ENCODE measurements around the gene IGLON5. TPM values are rescaled to one million over a fixed set of nuclear protein-coding genes. Genes with fewer than 3 reads are reported as not detected.
A peak's percentile ranks its signal among the peaks of the same experiment; 100 is the strongest.

Gene IGLON5
- total and polyA plus RNA-seq, 8 donors = 1.0 to 4.1 (median 2.3) TPM; not detected in 2

DNA sequence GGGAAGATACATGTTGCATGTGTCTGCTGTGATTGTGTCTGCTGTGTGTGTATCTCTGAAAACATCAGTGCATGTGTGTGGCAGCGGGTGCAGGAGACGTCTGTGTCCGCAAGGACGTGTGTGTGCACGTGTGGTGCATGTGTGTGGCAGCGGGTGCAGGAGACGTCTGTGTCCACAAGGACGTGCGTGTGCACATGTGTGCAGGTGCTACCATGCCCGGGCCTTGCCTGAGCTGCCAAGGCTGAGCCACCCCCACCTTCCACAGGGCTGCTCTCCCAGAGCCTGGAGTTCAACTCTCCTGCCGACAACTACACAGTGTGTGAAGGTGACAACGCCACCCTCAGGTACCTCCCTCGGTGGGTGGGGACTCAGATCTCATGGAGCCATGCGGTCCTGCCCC, 10.4 kb downstream of the IGLON5 start:
- DNase-seq (no peak), ATAC-seq (no peak)
- no peak overlapping the region for H3K27ac ChIP-seq
- TF ChIP-seq, protein P1, sequence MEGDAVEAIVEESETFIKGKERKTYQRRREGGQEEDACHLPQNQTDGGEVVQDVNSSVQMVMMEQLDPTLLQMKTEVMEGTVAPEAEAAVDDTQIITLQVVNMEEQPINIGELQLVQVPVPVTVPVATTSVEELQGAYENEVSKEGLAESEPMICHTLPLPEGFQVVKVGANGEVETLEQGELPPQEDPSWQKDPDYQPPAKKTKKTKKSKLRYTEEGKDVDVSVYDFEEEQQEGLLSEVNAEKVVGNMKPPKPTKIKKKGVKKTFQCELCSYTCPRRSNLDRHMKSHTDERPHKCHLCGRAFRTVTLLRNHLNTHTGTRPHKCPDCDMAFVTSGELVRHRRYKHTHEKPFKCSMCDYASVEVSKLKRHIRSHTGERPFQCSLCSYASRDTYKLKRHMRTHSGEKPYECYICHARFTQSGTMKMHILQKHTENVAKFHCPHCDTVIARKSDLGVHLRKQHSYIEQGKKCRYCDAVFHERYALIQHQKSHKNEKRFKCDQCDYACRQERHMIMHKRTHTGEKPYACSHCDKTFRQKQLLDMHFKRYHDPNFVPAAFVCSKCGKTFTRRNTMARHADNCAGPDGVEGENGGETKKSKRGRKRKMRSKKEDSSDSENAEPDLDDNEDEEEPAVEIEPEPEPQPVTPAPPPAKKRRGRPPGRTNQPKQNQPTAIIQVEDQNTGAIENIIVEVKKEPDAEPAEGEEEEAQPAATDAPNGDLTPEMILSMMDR (IDR thresholded peaks at IDR 0.05) = no peak
- no peaks in the 10 kb centered on the region for H3K36me3 ChIP-seq
- H3K9me3 ChIP-seq = no peaks in the 10 kb centered on the region
- peaks cover 3 to 64% of the 10 kb centered on the region in 2 donors for H3K27me3 ChIP-seq
- no peak overlapping the region for H3K4me3 ChIP-seq
- intact Hi-C loops (cut with DNase I) = no loop called here
- no peaks in the 10 kb centered on the region for H3K4me1 ChIP-seq

DNA sequence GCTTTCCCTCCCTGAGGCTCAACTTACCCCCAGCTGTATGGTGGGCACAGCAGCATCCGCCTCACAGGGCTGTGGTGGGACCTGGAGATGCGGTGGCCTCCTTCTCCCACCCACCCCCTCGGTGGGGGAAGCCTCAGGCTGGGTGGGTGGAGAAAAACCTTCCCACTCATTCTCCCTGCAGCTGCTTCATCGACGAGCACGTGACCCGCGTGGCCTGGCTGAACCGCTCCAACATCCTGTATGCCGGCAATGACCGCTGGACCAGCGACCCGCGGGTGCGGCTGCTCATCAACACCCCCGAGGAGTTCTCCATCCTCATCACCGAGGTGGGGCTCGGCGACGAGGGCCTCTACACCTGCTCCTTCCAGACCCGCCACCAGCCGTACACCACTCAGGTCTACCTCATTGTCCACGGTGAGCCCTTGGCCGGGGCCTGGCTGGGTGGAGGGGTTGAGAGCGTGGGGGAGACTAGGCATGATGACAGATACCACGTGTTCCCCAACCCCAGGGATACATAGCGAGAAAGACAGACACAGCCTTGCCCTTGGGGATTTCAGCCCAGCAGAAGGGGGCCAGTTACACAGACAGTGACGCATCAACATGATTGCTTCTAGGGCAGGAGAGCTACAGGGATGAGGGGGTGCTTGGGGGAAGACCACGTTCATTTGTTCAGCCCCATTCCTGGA, 12.2 kb downstream of the IGLON5 start:
- H3K4me1 ChIP-seq = peaks cover 4 to 12% of the 10 kb centered on the region in 2 donors
- H3K9me3 ChIP-seq = no peaks in the 10 kb centered on the region
- H3K36me3 ChIP-seq = no peaks in the 10 kb centered on the region
- TF ChIP-seq, protein P1 (IDR thresholded peaks at IDR 0.05) = no peak
- peaks cover 20 to 74% of the 10 kb centered on the region in 2 donors for H3K27me3 ChIP-seq
- H3K4me3 ChIP-seq = no peak overlapping the region
- ATAC-seq (no peak), DNase-seq (peak in 1 of 4 donors; percentile 64)
- intact Hi-C loops (cut with DNase I) = no loop called here
- H3K27ac ChIP-seq = no peak overlapping the region

GRCh38 chr19:51324167-51324481, 12.7 kb downstream of the IGLON5 start:
- Histone ChIP-seq H3K4me1 (peaks cover 4 to 12% of the 10 kb centered on the region in 2 donors), H3K36me3 (no peaks in the 10 kb centered on the region), H3K4me3 (no peak overlapping the region), H3K9me3 (no peaks in the 10 kb centered on the region), H3K27ac (no peak overlapping the region), H3K27me3 (peaks cover 22 to 79% of the 10 kb centered on the region in 2 donors)
- DNase-seq = no peak
- intact Hi-C loops (cut with DNase I) = no loop called here
- TF ChIP-seq, protein P1 (IDR thresholded peaks at IDR 0.05) = no peak
- no peak for ATAC-seq

DNA sequence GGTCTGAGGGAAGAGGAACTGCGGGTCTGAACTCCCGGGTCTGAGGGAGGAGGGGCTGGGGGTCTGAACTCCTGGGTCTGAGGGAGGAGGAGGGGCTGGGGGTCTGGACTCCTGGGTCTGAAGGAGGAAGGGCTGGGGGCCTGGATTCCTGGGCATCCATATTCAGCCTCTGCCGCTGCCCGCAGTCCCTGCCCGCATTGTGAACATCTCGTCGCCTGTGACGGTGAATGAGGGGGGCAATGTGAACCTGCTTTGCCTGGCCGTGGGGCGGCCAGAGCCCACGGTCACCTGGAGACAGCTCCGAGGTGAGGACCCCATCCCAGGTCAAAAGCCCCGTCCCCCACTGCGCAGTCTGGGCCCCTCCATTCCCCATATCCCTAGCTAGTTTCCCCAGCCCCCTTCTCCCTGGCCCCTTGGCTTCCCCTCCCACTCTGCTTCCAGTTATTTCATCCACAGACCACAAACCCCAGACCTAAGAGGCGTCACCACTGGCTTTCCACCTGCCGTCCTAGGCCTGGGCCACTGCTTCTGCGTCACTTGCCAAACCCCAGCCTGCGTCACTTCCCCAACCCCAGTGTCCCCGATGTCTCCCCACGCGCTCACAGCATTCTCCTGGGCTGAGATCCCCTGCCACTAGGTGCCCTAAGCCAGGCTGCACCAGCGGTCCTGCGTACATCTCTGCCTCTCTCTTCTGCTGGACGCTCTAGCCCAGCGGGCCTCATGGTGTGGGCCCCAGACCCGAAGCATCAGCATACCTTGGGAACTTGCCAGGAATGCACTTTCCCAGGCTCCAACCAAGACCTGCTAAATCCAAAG, 13.9 kb downstream of the IGLON5 start:
- no peak overlapping the region for H3K4me3 ChIP-seq
- TF ChIP-seq, protein P1 (IDR thresholded peaks at IDR 0.05) = no peak
- no peaks in the 10 kb centered on the region for H3K36me3 ChIP-seq
- no peaks in the 10 kb centered on the region for H3K9me3 ChIP-seq
- ATAC-seq (no peak), DNase-seq (no peak)
- H3K27ac ChIP-seq = no peak overlapping the region
- intact Hi-C loops (cut with DNase I) = no loop called here
- H3K27me3 ChIP-seq = peaks cover 22 to 87% of the 10 kb centered on the region in 2 donors
- peaks cover 4 to 12% of the 10 kb centered on the region in 2 donors for H3K4me1 ChIP-seq

Data from left lung (tissue), 10 donors.